Measurements from ENCODE around the gene HPS4.

GRCh38 chr22:26416256-26416655 lies 67.3 kb downstream of the HPS4 start:
- no peak for TF ChIP-seq POLR2A (IDR thresholded peaks at IDR 0.05)
- TF ChIP-seq, protein P1, sequence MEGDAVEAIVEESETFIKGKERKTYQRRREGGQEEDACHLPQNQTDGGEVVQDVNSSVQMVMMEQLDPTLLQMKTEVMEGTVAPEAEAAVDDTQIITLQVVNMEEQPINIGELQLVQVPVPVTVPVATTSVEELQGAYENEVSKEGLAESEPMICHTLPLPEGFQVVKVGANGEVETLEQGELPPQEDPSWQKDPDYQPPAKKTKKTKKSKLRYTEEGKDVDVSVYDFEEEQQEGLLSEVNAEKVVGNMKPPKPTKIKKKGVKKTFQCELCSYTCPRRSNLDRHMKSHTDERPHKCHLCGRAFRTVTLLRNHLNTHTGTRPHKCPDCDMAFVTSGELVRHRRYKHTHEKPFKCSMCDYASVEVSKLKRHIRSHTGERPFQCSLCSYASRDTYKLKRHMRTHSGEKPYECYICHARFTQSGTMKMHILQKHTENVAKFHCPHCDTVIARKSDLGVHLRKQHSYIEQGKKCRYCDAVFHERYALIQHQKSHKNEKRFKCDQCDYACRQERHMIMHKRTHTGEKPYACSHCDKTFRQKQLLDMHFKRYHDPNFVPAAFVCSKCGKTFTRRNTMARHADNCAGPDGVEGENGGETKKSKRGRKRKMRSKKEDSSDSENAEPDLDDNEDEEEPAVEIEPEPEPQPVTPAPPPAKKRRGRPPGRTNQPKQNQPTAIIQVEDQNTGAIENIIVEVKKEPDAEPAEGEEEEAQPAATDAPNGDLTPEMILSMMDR (IDR thresholded peaks at IDR 0.05), result no peak
